GM23338 (cell line): ENCODE results near the gene HDGFL2. TPM values are rescaled to one million over a fixed set of nuclear protein-coding genes. Genes with fewer than 3 reads are reported as not detected.
"Not testable (repeated sequence)": the region's sequence is repeated elsewhere in the genome, so short reads cannot be mapped to it uniquely, and the experiment has no call there.

Experiments used
- ATAC-seq: fragments of 200-7000 bp; cut with Tn5 transposase; 3 replicates; pipeline ENCODE4 v1.9.1; 2020
- DNase-seq: peaks from one replicate; pipeline ENCODE4 v3.0.0-alpha.2; 2015; ENCODE audit warnings: low spot score
- H2AFZ ChIP-seq: fragments of 200-600 bp; sonication (generic); 2 replicates; pipeline ENCODE4 v1.8.0; 2016; ENCODE audit warnings: antibody characterized with exemption, mild to moderate bottlenecking, moderate library complexity
- H3F3A ChIP-seq: fragments of 200-600 bp; sonication (generic); replicated peaks from 2 replicates; pipeline ENCODE4 v1.8.0; 2017; ENCODE audit warnings: antibody characterized with exemption, mixed run types, low read depth
- H3K27ac ChIP-seq: fragments of 200-600 bp; sonication (generic); 2 replicates; pipeline ENCODE4 v1.6.1; 2016; ENCODE audit warnings: low read depth
- H3K27me3 ChIP-seq: fragments of 200-600 bp; sonication (generic); 2 replicates; pipeline ENCODE4 v1.8.0; 2016; ENCODE audit warnings: mild to moderate bottlenecking, mixed run types, moderate library complexity; ENCODE audit not compliant: insufficient read depth
- H3K36me3 ChIP-seq: fragments of 200-600 bp; sonication (generic); 2 replicates; pipeline ENCODE4 v1.8.0; 2016; ENCODE audit warnings: mild to moderate bottlenecking; ENCODE audit not compliant: insufficient read depth
- H3K4me1 ChIP-seq: fragments of 200-600 bp; sonication (generic); 2 replicates; pipeline ENCODE4 v1.8.0; 2016; ENCODE audit warnings: mild to moderate bottlenecking, moderate library complexity; ENCODE audit not compliant: insufficient read depth
- H3K4me2 ChIP-seq: fragments of 200-600 bp; sonication (generic); 2 replicates; pipeline ENCODE4 v1.7.1; 2017; ENCODE audit warnings: mixed run types
- H3K4me3 ChIP-seq: fragments of 200-600 bp; sonication (generic); 2 replicates; pipeline ENCODE4 v1.6.1; 2016; ENCODE audit warnings: mixed run types
- H3K79me2 ChIP-seq: fragments of 200-600 bp; sonication (generic); replicated peaks from 2 replicates; pipeline ENCODE4 v1.8.0; 2017; ENCODE audit warnings: mild to moderate bottlenecking; ENCODE audit not compliant: insufficient read depth
- H3K9me2 ChIP-seq: fragments of 200-600 bp; sonication (generic); 2 replicates; pipeline ENCODE4 v1.8.0; 2017; ENCODE audit not compliant: insufficient read depth
- H4K20me1 ChIP-seq: fragments of 200-600 bp; sonication (generic); replicated peaks from 2 replicates; pipeline ENCODE4 v1.8.0; 2017; ENCODE audit warnings: mild to moderate bottlenecking; ENCODE audit not compliant: insufficient read depth
- H3K27ac Mint-ChIP-seq: 2 replicates; pipeline ENCODE4 v1.8.0; 2020; ENCODE audit warnings: inconsistent platforms, mild to moderate bottlenecking, moderate library complexity, mixed read lengths
- H3K27me3 Mint-ChIP-seq: 3 replicates; pipeline ENCODE4 v1.8.0; 2022; ENCODE audit warnings: low read depth, mild to moderate bottlenecking, moderate library complexity, mixed read lengths, inconsistent platforms; ENCODE audit not compliant: insufficient read depth, poor library complexity
- H3K36me3 Mint-ChIP-seq: 3 replicates; pipeline ENCODE4 v1.8.0; 2021; ENCODE audit warnings: low read depth, mild to moderate bottlenecking, inconsistent platforms, moderate library complexity, mixed read lengths
- H3K4me1 Mint-ChIP-seq: 3 replicates; pipeline ENCODE4 v1.8.0; 2020; ENCODE audit warnings: mild to moderate bottlenecking, inconsistent platforms, mixed read lengths
- H3K4me3 Mint-ChIP-seq: 3 replicates; pipeline ENCODE4 v1.8.0; 2021; ENCODE audit warnings: moderate library complexity, mild to moderate bottlenecking, inconsistent platforms, mixed read lengths
- H3K9me3 Mint-ChIP-seq: 3 replicates; pipeline ENCODE4 v1.8.0; 2020; ENCODE audit warnings: moderate library complexity, mild to moderate bottlenecking, inconsistent platforms, mixed read lengths
- CREB1 ChIP-seq: fragments of 250-450 bp; sonication (Bioruptor Pico); IDR thresholded peaks from 2 replicates; pipeline ENCODE4 v1.5.0; 2020; ENCODE audit warnings: low read depth, mild to moderate bottlenecking, moderate library complexity
- CTCF ChIP-seq, 2 experiments: fragments of 200-600 bp in 1 of 2; sonication (generic) in 1 of 2; conservative IDR thresholded peaks; 2 replicates each; pipeline versions ENCODE4 v1.5.1 to v1.6.1; 2016 to 2017; ENCODE audit warnings: antibody characterized with exemption in 2 of 2, low read depth in 2 of 2, mild to moderate bottlenecking in 2 of 2, moderate library complexity in 1 of 2
- ETS1 ChIP-seq: IDR thresholded peaks from 2 replicates; pipeline ENCODE4 v1.6.1; 2016; ENCODE audit warnings: antibody characterized with exemption
- EZH2 ChIP-seq: fragments of 200-600 bp; sonication (generic); IDR thresholded peaks from one replicate; pipeline ENCODE4 v1.8.0; 2017; ENCODE audit warnings: antibody characterized with exemption, mild to moderate bottlenecking, low read depth; ENCODE audit not compliant: unreplicated experiment
- EZH2phosphoT487 ChIP-seq: fragments of 200-600 bp; sonication (generic); IDR thresholded peaks from one replicate; pipeline ENCODE4 v1.8.1; 2018; ENCODE audit warnings: antibody characterized with exemption; ENCODE audit not compliant: unreplicated experiment
- JUNB ChIP-seq: IDR thresholded peaks from one replicate; pipeline ENCODE4 v1.6.1; 2016; ENCODE audit warnings: antibody characterized with exemption; ENCODE audit not compliant: unreplicated experiment
- NANOG ChIP-seq: IDR thresholded peaks from 2 replicates; pipeline ENCODE4 v1.6.1; 2016; ENCODE audit warnings: antibody characterized with exemption, borderline replicate concordance
- POLR2AphosphoS5 ChIP-seq: IDR thresholded peaks from 2 replicates; pipeline ENCODE4 v1.6.1; 2016; ENCODE audit warnings: antibody characterized with exemption, low read depth
- STAT1 ChIP-seq: IDR thresholded peaks from one replicate; pipeline ENCODE4 v1.6.1; 2016; ENCODE audit warnings: antibody characterized with exemption; ENCODE audit not compliant: unreplicated experiment
- ZNF462 ChIP-seq: fragments of 250-450 bp; sonication (Bioruptor Pico); IDR thresholded peaks from 2 replicates; pipeline ENCODE4 v1.5.0; 2020; ENCODE audit warnings: mild to moderate bottlenecking, moderate library complexity
- polyA plus RNA-seq: library from polyadenylated mRNA; unstranded; fragments of >200 nt; fragmentation: Nextera tagmentation; extraction: Ambion mirVana; gene quantifications from 2 replicates; pipeline ENCODE4 v1.2.1, GENCODE V29; 2016
- total RNA-seq: library from RNA; depleted of rRNA; stranded (reverse); fragments of >200 nt; shearing (Covaris generic); gene quantifications from 2 replicates; pipeline ENCODE4 v1.2.3, GENCODE V29; 2014

HDGFL2 gene
- total and polyA plus RNA-seq, 2 experiments from 2014 or later = 64.8 to 113 TPM

GRCh38 chr19:4541806-4542145 lies 69.7 kb downstream of the HDGFL2 start:
- H3K27me3 ChIP-seq, H3K9me2 ChIP-seq, H3K27ac Mint-ChIP-seq, H2AFZ ChIP-seq, H4K20me1 ChIP-seq, H3F3A ChIP-seq, H3K4me3 ChIP-seq, H3K9me3 Mint-ChIP-seq, H3K36me3 Mint-ChIP-seq, H3K27me3 Mint-ChIP-seq, H3K4me2 ChIP-seq, ATAC-seq, H3K4me3 Mint-ChIP-seq, H3K4me1 ChIP-seq, DNase-seq, H3K27ac ChIP-seq, H3K79me2 ChIP-seq, H3K36me3 ChIP-seq: not testable (repeated sequence)
- peaks cover 10% of the 10 kb centered on the region for H3K4me1 Mint-ChIP-seq

GRCh38 chr19:4542896-4543841 lies 71.1 kb downstream of the HDGFL2 start:
- no peaks in the 10 kb centered on the region for H3K79me2 ChIP-seq
- DNase-seq (no peak), ATAC-seq (no peak)
- H3K27me3 ChIP-seq = no peaks in the 10 kb centered on the region
- H3K27ac ChIP-seq = no peak overlapping the region
- no peak overlapping the region for H3K4me3 ChIP-seq
- no peak overlapping the region for H3K27ac Mint-ChIP-seq
- no peaks in the 10 kb centered on the region for H3K36me3 ChIP-seq
- peaks cover 10% of the 10 kb centered on the region for H3K4me1 Mint-ChIP-seq
- H3K9me3 Mint-ChIP-seq = peaks cover 6% of the 10 kb centered on the region; the same call in 1 of the 3 replicates
- H3K36me3 Mint-ChIP-seq = peaks cover 3% of the 10 kb centered on the region; the same call in 2 of the 3 replicates
- no peaks in the 10 kb centered on the region for H3F3A ChIP-seq
- H3K4me2 ChIP-seq = no peak overlapping the region
- H3K4me1 ChIP-seq = no peaks in the 10 kb centered on the region; the same call in 1 of the 2 replicates
- no peak overlapping the region for H2AFZ ChIP-seq
- no peaks in the 10 kb centered on the region for H3K9me2 ChIP-seq
- H3K4me3 Mint-ChIP-seq = no peak overlapping the region
- H3K27me3 Mint-ChIP-seq = peaks cover 11% of the 10 kb centered on the region
- H4K20me1 ChIP-seq = no peaks in the 10 kb centered on the region
- TF ChIP-seq EZH2phosphoT487 (no peak), EZH2 (no peak), ETS1 (no peak), CTCF (conservative IDR thresholded peaks at IDR 0.05; ENCODE audit: low read depth in 2 of 2) (no peak), POLR2AphosphoS5 (no peak), NANOG (no peak), ZNF462 (CRISPR knock-in tag) (no peak), STAT1 (no peak), JUNB (no peak), CREB1 (CRISPR knock-in tag) (no peak)
